Neural progenitor cell (in vitro differentiated cells): ENCODE data around the gene NXPH2.

Experiments used
- CTCF ChIP-seq: fragments of 200-600 bp; sonication (generic); IDR thresholded peaks from 2 replicates; pipeline ENCODE4 v1.5.1; 2017; ENCODE audit warnings: antibody characterized with exemption, mild to moderate bottlenecking
- EZH2 ChIP-seq: fragments of 200-600 bp; sonication (generic); IDR thresholded peaks from 2 replicates; pipeline ENCODE4 v1.6.1; 2017; ENCODE audit warnings: antibody characterized with exemption, mild to moderate bottlenecking, moderate library complexity

DNA sequence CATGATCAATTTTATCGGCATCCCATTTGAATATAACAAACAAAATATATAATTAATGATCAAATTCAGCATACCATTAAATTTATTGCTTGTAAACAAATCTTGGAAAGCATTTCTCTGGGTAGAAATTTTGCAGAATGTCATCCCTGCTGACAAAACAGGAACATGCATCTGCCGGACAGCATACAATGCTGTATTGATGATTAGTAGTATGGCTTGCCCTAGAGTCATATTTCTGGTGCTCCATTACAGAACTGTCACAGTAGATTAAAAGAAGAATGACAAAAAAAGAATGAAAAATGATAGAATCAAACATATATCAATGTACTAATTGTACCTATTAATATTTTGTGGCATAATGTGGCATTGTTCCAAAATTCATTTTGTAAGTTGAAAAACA, 98.0 kb downstream of the NXPH2 start:
- no peak for TF ChIP-seq CTCF
- TF ChIP-seq EZH2, result no peak
